ENCODE data around the gene SLC32A1.

The SLC32A1 gene

GRCh38 chr20:38752029-38752428, 27.7 kb downstream of the SLC32A1 start:
- H3K36me3 ChIP-seq (ENCODE audit: control insufficient read depth, insufficient read depth, low read length) = peaks cover 11% of the 10 kb centered on the region
- no peaks in the 10 kb centered on the region; the same call in 1 of the 2 replicates for H3K27me3 ChIP-seq (ENCODE audit: control insufficient read depth, insufficient read depth, low read length)
- WGBS (ENCODE audit: insufficient coverage, insufficient read length) = no CpG with 5 or more reads among the region's 4 CpGs
- H3K4me3 ChIP-seq (ENCODE audit: low read length) = no peak overlapping the region
- H3K4me1 ChIP-seq (ENCODE audit: control insufficient read depth, insufficient read depth, low read length) = peaks cover 6% of the 10 kb centered on the region
- no peaks in the 10 kb centered on the region for H3K9me3 ChIP-seq (ENCODE audit: control insufficient read depth, insufficient read depth, low read length)
- DNase-seq (ENCODE audit: low read depth, low spot score) = no peak
- H3K27ac ChIP-seq (ENCODE audit: low read length) = no peak overlapping the region

GRCh38 chr20:38754924-38755323, 30.6 kb downstream of the SLC32A1 start:
- no CpG with 5 or more reads among the region's 13 CpGs for WGBS (ENCODE audit: insufficient coverage, insufficient read length)
- peaks cover 11% of the 10 kb centered on the region for H3K36me3 ChIP-seq (ENCODE audit: control insufficient read depth, insufficient read depth, low read length)
- no peaks in the 10 kb centered on the region for H3K4me1 ChIP-seq (ENCODE audit: control insufficient read depth, insufficient read depth, low read length)
- no peaks in the 10 kb centered on the region for H3K9me3 ChIP-seq (ENCODE audit: control insufficient read depth, insufficient read depth, low read length)
- no peak overlapping the region for H3K27ac ChIP-seq (ENCODE audit: low read length)
- no peak for DNase-seq (ENCODE audit: low read depth, low spot score)
- no peaks in the 10 kb centered on the region for H3K27me3 ChIP-seq (ENCODE audit: control insufficient read depth, insufficient read depth, low read length)
- no peak overlapping the region for H3K4me3 ChIP-seq (ENCODE audit: low read length)

- no peaks in the 10 kb centered on the region for H3K4me1 ChIP-seq (ENCODE audit: control insufficient read depth, insufficient read depth, low read length)
- no CpG with 5 or more reads among the region's 6 CpGs for WGBS (ENCODE audit: insufficient coverage, insufficient read length)
- H3K9me3 ChIP-seq (ENCODE audit: control insufficient read depth, insufficient read depth, low read length) = no peaks in the 10 kb centered on the region
- H3K4me3 ChIP-seq (ENCODE audit: low read length) = no peak overlapping the region
- no peak for DNase-seq (ENCODE audit: low read depth, low spot score)
- H3K36me3 ChIP-seq (ENCODE audit: control insufficient read depth, insufficient read depth, low read length) = peaks cover 13% of the 10 kb centered on the region
- no peaks in the 10 kb centered on the region for H3K27me3 ChIP-seq (ENCODE audit: control insufficient read depth, insufficient read depth, low read length)
- H3K27ac ChIP-seq (ENCODE audit: low read length) = no peak overlapping the region
Observed at GRCh38 chr20:38755324-38755910, 31.1 kb downstream of the SLC32A1 start.

- Histone ChIP-seq H3K27ac (ENCODE audit: low read length) (no peak overlapping the region), H3K27me3 (ENCODE audit: control insufficient read depth, insufficient read depth, low read length) (no peaks in the 10 kb centered on the region), H3K36me3 (ENCODE audit: control insufficient read depth, insufficient read depth, low read length) (peaks cover 14% of the 10 kb centered on the region), H3K4me1 (ENCODE audit: control insufficient read depth, insufficient read depth, low read length) (no peaks in the 10 kb centered on the region), H3K4me3 (ENCODE audit: low read length) (no peak overlapping the region), H3K9me3 (ENCODE audit: control insufficient read depth, insufficient read depth, low read length) (no peaks in the 10 kb centered on the region)
- WGBS (ENCODE audit: insufficient coverage, insufficient read length) = no CpG with 5 or more reads among the region's 7 CpGs
- no peak for DNase-seq (ENCODE audit: low read depth, low spot score)
Observed at GRCh38 chr20:38757145-38757775, 33.0 kb downstream of the SLC32A1 start.

- H3K4me1 ChIP-seq (ENCODE audit: control insufficient read depth, insufficient read depth, low read length) = no peaks in the 10 kb centered on the region
- H3K36me3 ChIP-seq (ENCODE audit: control insufficient read depth, insufficient read depth, low read length) = peaks cover 18% of the 10 kb centered on the region
- no peak for DNase-seq (ENCODE audit: low read depth, low spot score)
- no peaks in the 10 kb centered on the region for H3K27me3 ChIP-seq (ENCODE audit: control insufficient read depth, insufficient read depth, low read length)
- no peak overlapping the region for H3K27ac ChIP-seq (ENCODE audit: low read length)
- H3K9me3 ChIP-seq (ENCODE audit: control insufficient read depth, insufficient read depth, low read length) = no peaks in the 10 kb centered on the region
- WGBS (ENCODE audit: insufficient coverage, insufficient read length) = no CpG with 5 or more reads among the region's 7 CpGs
- H3K4me3 ChIP-seq (ENCODE audit: low read length) = no peak overlapping the region
Observed at GRCh38 chr20:38759106-38759505, 34.8 kb downstream of the SLC32A1 start.

GRCh38 chr20:38760978-38761377, 36.7 kb downstream of the SLC32A1 start:
- Histone ChIP-seq H3K4me3 (ENCODE audit: low read length) (no peak overlapping the region), H3K9me3 (ENCODE audit: control insufficient read depth, insufficient read depth, low read length) (no peaks in the 10 kb centered on the region), H3K27me3 (ENCODE audit: control insufficient read depth, insufficient read depth, low read length) (no peaks in the 10 kb centered on the region), H3K36me3 (ENCODE audit: control insufficient read depth, insufficient read depth, low read length) (peaks cover 11% of the 10 kb centered on the region), H3K4me1 (ENCODE audit: control insufficient read depth, insufficient read depth, low read length) (no peaks in the 10 kb centered on the region), H3K27ac (ENCODE audit: low read length) (no peak overlapping the region)
- no CpG with 5 or more reads among the region's 4 CpGs for WGBS (ENCODE audit: insufficient coverage, insufficient read length)
- DNase-seq (ENCODE audit: low read depth, low spot score) = no peak

GRCh38 chr20:38762174-38762573, 37.9 kb downstream of the SLC32A1 start:
- H3K27ac ChIP-seq (ENCODE audit: low read length) = no peak overlapping the region
- no peaks in the 10 kb centered on the region for H3K4me1 ChIP-seq (ENCODE audit: control insufficient read depth, insufficient read depth, low read length)
- no peaks in the 10 kb centered on the region for H3K9me3 ChIP-seq (ENCODE audit: control insufficient read depth, insufficient read depth, low read length)
- no peak for DNase-seq (ENCODE audit: low read depth, low spot score)
- H3K27me3 ChIP-seq (ENCODE audit: control insufficient read depth, insufficient read depth, low read length) = no peaks in the 10 kb centered on the region
- peaks cover 7% of the 10 kb centered on the region; the same call in 1 of the 2 replicates for H3K36me3 ChIP-seq (ENCODE audit: control insufficient read depth, insufficient read depth, low read length)
- no peak overlapping the region for H3K4me3 ChIP-seq (ENCODE audit: low read length)

- peaks cover 16% of the 10 kb centered on the region; the same call in 1 of the 2 replicates for H3K36me3 ChIP-seq (ENCODE audit: control insufficient read depth, insufficient read depth, low read length)
Observed at GRCh38 chr20:38763616-38764015, 39.3 kb downstream of the SLC32A1 start.

GRCh38 chr20:38764567-38765318, 40.5 kb downstream of the SLC32A1 start:
- no peak overlapping the region for H3K27ac ChIP-seq (ENCODE audit: low read length)
- peaks cover 19% of the 10 kb centered on the region; the same call in 1 of the 2 replicates for H3K36me3 ChIP-seq (ENCODE audit: control insufficient read depth, insufficient read depth, low read length)

More at GRCh38 chr20:38763616-38764015, 39.3 kb downstream of the SLC32A1 start:
- H3K4me1 ChIP-seq (ENCODE audit: control insufficient read depth, insufficient read depth, low read length) = no peaks in the 10 kb centered on the region
- no peak overlapping the region for H3K27ac ChIP-seq (ENCODE audit: low read length)
- no peaks in the 10 kb centered on the region for H3K9me3 ChIP-seq (ENCODE audit: control insufficient read depth, insufficient read depth, low read length)
- WGBS (ENCODE audit: insufficient coverage, insufficient read length) = no CpG with 5 or more reads among the region's 1 CpG
- no peak overlapping the region for H3K4me3 ChIP-seq (ENCODE audit: low read length)
- no peaks in the 10 kb centered on the region for H3K27me3 ChIP-seq (ENCODE audit: control insufficient read depth, insufficient read depth, low read length)
- no peak for DNase-seq (ENCODE audit: low read depth, low spot score)

GRCh38 chr20:38766071-38766470, 41.8 kb downstream of the SLC32A1 start:
- H3K27me3 ChIP-seq (ENCODE audit: control insufficient read depth, insufficient read depth, low read length) = no peaks in the 10 kb centered on the region
- H3K27ac ChIP-seq (ENCODE audit: low read length) = no peak overlapping the region
- no CpG with 5 or more reads among the region's 4 CpGs for WGBS (ENCODE audit: insufficient coverage, insufficient read length)
- H3K4me1 ChIP-seq (ENCODE audit: control insufficient read depth, insufficient read depth, low read length) = no peaks in the 10 kb centered on the region
- no peaks in the 10 kb centered on the region for H3K9me3 ChIP-seq (ENCODE audit: control insufficient read depth, insufficient read depth, low read length)
- no peak for DNase-seq (ENCODE audit: low read depth, low spot score)
- peaks cover 18% of the 10 kb centered on the region; the same call in 1 of the 2 replicates for H3K36me3 ChIP-seq (ENCODE audit: control insufficient read depth, insufficient read depth, low read length)
- H3K4me3 ChIP-seq (ENCODE audit: low read length) = no peak overlapping the region

More at GRCh38 chr20:38764567-38765318, 40.5 kb downstream of the SLC32A1 start:
- DNase-seq (ENCODE audit: low read depth, low spot score) = no peak
- Histone ChIP-seq H3K27me3 (ENCODE audit: control insufficient read depth, insufficient read depth, low read length) (no peaks in the 10 kb centered on the region), H3K4me1 (ENCODE audit: control insufficient read depth, insufficient read depth, low read length) (no peaks in the 10 kb centered on the region), H3K9me3 (ENCODE audit: control insufficient read depth, insufficient read depth, low read length) (no peaks in the 10 kb centered on the region), H3K4me3 (ENCODE audit: low read length) (no peak overlapping the region)
- no CpG with 5 or more reads among the region's 11 CpGs for WGBS (ENCODE audit: insufficient coverage, insufficient read length)

All from iPS DF 6.9 (cell line).